Fibroblast of skin of left biceps (primary cell): ENCODE results near the gene FOXJ3.

Source experiments
- DNase-seq, 2 experiments: peaks; one replicate each; pipeline ENCODE4 v3.0.0-alpha.2; 2013; ENCODE audit warnings: low read depth in 2 of 2

The FOXJ3 gene

DNA sequence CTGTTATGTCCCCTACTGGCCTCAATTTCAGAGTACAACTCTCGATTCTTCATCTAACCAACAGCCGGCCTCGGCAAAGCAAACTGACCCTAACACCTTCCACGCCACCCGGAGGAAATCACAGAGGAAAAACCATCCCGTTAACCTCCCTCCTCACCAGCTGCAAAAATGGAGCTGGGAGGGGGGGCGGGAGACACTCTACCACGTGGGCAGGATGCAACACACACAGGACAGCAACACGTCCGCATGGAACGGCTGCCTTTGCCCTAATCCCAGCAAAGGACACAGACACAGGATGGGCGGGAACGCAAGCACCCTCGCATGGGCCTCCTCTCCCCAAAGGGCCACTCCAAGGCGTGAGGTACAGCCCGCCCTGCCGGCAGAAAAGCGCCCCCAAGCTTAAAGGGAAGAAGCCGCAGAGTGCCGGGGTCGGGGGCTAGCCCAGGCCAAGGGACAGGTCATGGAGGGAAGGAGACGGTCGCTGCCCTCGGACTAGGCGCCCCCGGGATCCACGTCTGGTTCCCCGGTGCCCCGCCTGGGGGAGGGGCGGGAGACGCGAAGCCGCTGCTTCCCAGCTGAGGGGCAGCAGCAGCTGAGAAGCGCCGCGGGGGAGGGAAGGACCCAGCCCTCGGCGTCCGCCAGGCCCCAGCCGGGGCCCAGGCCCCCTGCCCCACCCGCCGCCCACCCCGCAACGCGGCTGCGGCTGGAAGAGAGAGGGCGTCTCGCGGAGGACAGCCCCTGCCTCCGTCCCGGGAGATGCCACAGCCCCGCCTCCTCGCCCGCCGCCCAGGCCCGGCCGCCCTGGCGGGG is 590 bp downstream of the FOXJ3 start:
- no peak for DNase-seq

DNA sequence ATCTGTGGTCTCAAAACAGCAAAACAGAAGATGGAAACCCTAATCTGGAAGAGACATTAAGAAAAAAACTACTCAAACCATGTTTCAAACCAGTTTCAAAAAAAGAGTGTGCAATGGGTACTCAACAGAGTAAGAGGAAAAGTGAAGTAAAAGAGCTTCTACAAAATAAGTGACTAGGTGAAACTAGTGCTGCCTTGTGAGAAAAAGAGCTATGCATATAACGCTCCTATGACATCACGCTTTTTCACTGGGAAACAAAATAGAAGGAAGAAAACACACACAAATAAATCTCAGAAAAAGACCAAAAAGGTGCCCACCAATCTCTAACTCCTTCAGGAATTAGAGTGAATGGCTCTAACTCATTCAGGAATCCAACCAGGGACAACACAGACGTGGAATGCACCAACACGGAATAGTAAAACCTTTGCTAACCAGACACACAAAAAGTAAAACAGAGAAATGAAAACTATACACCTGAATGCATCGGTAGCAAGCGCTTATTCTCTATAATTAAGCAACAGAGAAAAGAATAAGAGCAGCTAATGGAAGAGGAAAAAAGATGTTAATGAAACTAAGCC is 1.3 kb downstream of the FOXJ3 start:
- no peak for DNase-seq

DNA sequence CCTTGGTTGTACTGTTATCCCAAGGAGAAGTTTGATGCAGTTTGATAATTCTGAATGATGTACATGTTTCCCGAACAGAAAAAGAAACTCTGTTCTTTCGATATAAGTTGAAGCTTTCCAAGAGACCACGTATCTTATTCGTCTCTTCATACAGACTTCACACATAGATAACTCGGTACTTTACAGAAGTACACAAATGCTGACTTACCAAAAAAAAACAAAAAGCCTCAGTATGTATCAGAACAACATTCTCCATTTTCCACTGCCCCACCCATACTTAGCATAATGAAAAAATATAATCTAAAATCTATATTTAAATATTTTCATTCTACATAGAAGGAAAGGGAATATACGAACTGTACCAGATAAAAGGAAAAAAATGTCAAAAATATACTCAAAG is 2.2 kb downstream of the FOXJ3 start:
- no peak for DNase-seq

DNA sequence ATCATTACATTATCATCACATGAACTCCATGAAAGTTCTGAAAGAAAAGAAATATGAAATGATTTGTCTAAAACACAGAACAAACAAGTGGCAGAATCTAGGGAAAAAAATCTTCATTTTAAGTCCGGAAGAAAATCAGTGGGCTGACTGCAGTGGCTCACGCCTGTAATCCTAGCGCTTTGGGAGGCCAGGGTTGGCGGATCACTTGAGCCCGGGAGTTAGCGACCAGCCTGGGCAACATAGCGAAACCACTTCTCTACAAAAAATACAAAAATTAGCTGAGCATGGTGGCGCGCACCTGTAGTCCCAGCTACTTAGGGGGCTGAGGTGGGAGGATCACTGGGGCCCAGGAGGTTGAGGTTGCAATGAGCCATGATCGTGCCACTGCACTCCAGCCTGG is 4.8 kb downstream of the FOXJ3 start:
- no peak for DNase-seq

DNA sequence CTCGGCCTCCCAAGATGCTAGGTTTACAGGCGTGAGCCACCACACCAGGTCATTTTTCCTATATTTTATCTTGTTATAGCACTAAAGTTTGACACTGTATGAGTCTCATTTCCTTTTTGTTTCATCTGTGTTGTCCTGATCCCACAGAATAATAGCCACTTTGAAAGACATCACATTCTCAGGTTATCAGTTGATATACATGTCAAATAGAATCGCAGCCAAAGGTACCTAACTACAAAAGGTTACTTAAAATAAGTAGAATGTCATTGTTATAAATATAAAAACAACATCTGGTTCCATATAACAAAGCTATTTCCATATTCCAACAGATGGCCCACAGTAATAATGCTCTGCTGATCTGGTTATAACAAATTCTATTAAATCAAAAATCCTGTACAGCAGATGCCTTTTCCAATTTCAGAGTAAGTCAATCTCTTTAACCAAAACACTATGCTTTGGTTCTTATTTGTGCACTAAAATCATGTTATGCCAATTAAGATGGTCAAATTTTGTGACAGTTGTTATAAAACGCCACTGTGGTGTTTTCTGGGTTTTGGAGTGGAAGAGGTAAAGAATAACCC is 6.0 kb downstream of the FOXJ3 start:
- no peak for DNase-seq

DNA sequence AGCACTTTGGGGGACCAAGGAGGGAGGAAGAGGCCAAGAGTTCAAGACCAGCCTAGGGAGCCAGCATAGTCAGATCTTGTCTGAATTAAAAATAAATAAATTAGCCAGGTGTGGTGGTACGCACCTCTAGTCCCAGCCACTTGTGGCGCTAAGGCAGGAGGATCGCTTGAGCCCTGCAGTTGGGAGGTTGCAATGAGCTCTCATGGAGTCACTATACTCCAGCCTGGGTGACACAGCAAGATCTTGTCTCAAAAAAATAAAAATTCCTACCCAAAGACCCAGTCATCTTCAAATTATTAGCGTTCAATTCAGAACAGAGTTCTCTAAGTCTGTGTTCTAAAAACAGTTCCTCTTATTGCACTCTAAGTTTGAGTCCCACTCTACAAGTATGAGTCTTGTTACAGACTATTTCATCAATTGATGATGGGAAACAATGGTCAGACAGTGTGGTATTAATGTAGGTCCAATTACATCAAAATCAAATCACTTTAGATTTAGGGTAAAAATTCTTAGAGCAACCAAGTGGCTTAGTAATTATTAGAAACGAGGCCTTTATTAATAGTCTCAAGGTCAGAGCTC is 6.9 kb downstream of the FOXJ3 start:
- no peak for DNase-seq

DNA sequence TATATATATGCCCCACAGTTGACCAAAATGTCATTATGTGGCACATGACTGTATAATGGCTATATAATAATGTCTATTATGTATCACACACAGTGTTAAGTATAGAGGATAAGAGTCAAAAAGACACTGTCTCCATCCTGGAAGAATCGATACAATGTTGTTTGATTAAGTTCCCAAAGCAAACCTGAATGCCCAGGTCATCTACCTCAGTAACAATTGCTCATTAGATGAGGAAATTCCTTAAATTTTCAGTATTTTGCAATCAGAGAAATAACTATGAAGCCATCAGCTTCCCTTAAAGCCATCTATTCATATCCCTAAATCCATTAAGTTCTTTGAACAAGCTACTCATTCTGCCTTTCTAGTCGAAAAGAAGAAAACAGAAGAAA is 10.0 kb downstream of the FOXJ3 start:
- no peak for DNase-seq

DNA sequence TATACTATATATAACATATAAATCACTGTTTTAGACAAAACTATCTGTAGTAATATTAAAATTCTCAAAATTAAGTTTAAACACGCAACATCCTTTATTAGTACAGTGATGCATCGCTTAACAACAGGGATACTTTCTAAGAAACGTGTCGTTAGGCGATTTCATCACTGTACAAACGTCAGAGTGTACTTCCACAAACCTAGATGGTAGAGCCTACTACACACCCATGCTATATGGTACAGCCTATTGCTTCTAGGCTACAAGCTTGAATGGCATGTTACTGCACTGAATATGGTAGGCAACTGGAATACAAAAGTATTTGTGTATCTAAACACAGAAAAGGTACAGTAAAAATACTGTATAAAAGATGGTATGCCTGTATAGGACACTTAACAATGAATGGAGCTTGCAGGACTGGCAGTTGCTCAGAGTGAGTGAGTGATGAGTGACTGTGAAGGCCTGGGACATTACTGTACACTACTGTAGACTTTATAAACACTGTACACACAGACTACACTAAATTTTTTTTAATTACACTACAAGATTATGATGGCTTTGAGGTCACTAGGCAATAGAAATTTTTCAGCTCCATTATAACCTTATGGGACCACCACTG is 10.5 kb downstream of the FOXJ3 start:
- DNase-seq = no peak

DNA sequence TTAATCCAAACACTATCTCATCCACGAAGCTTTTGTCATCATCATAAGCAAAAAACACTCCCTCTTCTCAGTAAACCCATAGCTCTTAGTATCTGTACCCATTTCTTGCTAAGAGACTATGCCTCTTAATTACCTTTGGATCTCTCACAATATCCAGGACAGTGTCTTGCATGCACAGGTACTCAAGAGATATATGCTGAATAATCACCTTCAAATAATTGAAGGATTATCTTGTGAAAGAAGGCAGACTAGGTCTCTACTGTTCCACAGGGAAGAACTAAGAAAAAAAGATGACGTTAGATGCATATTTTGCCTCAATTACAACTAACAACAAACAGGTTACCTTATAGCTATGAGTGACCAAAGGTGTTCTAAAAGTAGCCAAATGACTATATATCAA is 11.5 kb downstream of the FOXJ3 start:
- no peak for DNase-seq

DNA sequence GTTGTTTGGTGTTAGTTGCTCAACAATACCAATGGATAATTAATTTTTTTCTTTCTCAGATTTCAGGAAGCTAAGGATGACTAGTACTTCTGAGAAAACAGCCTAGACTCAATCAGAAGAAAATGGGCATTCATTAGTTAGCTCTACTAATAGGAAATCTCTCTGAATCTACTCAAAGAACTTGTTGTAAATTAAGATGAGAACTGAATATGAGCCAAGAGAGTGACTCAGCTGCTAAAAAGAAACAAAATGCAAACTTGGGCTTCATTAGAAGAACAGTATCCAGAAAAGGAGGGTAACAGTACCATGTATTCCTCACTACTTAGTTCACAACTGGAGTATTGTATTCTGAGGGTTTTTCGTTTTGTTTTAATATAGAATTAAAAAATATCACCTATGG is 12.5 kb downstream of the FOXJ3 start:
- DNase-seq = no peak

DNA sequence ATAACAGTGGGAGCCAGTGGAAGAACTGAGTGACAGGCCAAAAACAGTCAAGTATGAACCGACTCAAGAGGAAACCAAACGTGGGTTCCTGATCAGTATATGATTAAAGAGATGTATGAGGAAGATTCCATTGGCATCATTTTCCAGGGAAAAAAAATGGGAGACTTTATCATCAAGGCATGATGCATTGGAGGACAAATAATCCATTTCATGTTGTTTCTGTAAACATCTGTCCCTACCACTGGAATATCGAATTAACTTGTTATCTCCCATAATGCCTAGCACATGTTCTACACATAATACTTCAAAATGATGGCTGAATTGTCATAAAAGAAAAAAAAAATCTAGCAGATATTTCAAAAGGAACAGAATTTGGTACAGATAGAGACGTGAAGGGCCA is 13.3 kb downstream of the FOXJ3 start:
- no peak for DNase-seq

DNA sequence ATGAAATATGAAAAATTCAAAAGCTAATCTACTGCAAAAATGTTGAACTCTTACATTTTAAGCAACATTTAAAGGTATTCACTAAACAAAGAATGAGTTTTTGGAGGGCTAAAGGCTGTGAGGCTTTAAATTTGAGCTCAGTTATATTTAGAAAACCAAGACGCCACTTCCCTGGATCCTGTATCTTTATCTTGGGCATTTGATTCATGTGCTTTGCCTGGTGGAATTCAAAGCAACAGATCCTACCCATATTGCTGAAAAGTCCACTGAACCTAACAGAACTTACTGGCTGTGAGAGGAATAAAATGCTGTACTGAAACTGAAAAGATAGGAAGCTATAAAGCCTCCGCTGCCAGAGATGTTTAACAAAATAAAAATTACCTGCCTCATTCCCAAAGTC is 14.3 kb downstream of the FOXJ3 start:
- no peak for DNase-seq

DNA sequence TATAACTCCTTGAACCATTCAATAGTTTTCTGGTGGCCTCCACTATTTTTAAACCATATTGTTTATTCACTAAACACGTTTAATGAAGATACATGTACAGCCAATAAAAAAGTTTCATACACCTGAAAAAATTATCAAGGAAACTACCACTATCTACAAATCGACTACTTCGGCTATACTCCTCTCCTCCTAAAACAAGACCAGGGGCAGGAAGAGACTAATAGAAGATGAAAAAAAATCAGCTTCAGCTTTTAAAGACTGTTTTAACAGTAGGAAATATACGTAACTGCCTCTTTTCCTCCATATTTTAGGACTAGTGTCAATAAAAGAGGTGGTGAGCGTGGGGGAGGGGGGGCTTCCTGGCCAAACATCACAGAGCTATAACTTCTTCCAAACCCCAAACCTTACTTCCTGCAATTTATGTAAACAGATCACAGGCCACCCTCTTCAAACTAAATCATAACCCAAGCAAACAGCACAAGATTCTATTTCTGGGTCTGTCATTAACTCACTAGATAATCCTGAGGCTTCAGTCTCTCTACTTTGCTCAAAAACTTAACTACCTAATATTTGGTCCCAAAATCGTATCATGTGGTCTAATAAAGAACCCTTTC is 15.1 kb downstream of the FOXJ3 start:
- DNase-seq = no peak

DNA sequence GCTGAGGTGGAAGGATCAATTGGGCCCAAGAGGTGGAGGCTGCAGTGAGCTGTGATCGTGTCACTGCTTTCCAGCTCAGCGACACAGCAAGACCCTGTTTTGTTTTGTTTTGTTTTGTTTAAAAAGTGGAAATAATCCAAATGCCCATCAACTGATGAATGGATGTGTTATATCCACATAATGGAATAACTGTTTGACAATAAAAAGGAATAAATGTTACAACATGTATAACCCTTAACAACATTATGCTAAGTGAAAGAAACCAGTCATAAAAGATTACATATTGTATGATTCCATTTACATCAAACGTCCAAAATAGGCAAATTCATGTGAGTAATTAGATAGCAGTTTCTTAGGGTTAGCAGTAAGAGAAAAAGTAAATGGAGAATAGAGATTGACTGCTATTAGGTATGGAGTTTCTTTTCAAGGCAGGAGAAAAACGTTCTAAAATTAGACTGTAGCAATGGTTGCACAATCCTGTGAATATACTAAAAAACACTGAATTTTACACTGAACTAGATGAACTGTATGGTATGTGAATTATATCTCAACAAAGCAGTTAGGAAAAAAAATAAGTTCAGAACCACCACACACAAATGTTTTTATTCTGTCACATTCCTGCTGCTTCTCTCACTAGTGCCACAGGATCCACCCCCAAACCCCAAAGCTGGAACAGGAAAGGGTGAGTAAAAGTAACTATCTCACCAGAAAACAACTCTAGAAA is 15.7 kb downstream of the FOXJ3 start:
- peak in 1 of 2 experiments; percentile 42 for DNase-seq

DNA sequence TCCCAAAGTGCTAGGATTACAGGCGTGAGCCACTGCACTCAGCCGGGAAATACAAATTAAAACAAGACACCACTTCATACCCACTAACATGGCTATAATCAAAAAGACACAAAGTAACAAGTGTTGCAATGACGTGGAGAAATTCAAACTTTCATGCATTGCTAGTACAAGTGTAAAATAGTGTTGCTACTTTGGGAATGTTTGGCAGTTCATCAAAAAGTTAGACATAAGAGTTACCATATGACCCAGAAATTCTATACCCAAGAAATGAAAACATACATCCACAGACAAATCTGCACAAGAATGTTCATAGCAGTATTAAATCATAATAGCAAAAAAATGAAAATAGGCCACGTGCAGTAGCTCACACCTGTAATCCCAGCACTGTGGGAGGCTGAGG is 16.4 kb downstream of the FOXJ3 start:
- DNase-seq = peak; percentile 69 to 70

DNA sequence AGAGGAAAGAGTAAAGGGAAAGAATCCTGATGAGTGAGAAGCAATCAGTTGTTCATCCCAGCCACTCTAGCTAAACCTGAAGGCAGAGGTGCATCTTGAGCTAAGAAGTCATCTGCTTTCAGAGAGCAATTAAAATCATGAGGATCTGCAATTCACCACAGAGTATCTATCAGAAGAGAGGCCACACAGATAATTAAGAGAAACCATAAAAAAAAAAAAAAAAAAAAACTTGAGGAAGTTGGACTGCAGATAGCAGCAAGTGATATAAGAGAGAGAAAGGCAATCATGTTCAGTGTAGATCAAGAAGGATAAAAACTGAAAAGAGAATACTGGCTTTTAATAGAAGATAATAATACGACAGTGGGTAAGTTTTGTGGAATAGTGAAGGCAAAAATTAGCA is 17.7 kb downstream of the FOXJ3 start:
- no peak for DNase-seq

DNA sequence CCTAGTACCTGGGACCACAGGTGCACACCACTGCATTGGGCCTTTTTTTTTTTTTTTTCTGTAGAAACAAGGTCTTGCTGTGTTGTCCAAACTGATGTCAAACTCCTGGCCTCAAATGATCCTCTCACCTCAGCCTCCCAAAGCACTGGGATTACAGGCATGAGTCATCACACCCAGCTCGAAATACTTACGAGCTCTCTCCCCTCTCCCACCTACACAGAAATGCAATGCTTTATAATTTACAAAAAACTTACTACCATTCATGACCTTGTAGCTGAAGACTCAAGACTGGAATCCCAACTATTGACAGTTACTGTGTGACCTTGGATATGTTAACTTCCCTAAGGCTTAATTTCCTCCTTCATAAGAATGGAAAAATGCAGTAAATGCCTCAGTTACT is 18.7 kb downstream of the FOXJ3 start:
- no peak for DNase-seq

DNA sequence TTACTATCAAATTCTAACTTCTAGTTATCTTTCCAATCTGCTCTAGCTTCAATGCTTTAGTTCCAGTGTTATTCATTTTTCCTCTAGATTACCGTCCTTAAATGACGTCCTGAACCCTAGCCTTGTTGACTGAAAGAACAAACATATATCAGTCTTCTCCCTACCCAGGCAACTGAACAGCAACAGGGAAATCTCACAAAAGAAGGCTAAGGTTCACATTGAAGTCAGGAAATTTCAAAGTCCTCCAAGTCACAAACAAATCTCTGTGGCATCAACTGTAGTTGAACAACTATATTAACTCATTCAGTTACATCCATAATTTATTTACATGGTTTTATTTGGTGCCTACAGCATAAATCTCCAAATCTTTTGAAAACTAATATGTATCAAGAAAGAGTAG is 19.5 kb downstream of the FOXJ3 start:
- DNase-seq = no peak

DNA sequence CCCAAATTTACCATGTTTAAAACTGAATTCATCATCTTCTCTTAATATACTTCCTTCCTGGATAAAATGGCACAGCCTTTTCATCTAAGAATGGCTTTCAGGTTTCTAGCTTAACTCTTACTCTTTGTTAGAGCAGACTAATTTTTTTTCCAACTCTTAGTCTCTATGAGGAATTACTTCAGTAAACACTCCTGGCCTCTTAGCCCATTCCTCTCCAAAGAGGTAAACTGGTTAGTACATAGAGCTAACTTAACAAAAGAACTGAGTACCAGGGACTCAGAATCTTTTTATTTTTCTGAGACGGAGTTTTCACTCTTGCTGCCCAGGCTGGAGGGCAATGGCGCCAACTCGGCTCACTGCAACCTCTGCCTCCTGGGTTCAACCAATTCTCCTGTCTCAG is 21.1 kb downstream of the FOXJ3 start:
- DNase-seq = no peak

DNA sequence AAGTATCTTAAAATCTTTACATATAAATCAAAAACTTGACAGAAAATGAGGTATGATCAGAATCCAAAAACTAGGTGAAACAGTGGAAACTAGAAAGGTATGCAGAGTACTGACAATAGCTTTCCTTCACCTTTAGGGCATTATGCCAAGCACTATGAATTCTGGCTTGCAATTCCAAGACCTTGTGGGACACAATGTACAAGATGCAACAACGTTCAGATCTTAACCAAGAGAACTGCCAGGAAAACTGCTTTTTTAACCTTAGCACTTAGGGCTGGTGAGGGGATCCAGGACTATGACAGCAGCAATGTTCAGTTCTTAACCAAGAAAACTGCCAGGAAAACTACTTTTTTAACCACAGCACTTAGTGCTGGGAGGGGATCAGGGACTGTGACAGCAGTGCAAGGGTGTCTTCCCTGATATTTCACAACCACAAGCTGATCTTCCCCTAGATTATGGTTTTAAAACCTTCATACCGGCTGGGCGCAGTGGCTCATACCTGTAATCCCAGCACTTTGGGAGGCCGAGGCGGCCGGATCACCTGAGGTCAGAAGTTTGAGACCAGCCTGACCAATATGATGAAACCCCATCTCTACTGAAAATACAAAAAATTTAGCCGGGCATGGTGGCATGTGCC is 22.3 kb downstream of the FOXJ3 start:
- no peak for DNase-seq

DNA sequence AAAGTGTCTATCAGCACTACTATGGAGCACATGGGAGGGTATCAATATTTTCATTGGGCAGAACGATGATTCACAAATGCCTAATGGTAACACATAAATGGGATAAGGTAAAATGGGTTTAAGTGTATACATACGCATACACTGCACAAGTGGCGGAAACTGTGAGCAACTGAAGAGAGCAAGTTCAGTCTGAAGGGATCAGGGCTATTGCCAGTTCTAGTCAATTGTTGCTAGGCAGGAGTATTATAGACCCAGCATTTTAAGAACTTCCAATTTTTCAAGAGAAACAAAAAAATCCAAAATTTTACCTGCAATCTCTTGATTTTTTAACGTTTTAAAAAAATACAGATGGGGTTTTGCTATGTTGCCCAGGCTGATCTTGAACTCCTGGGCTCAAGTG is 23.1 kb downstream of the FOXJ3 start:
- no peak for DNase-seq
